ENCODE results near the gene MITF. TPM values are rescaled to one million over a fixed set of nuclear protein-coding genes. Genes with fewer than 3 reads are reported as not detected.

The MITF gene
- polyA plus RNA-seq, 1 of the 3 experiments (the other 2 are of a cell fraction): 1.7 TPM

- 91% methylated on average over 4 of the region's 4 CpGs for WGBS (ENCODE audit: low lambda C conversion rate)
- Histone ChIP-seq H3K9ac (no peak overlapping the region), H3K4me2 (no peak overlapping the region), H3K36me3 (replicated peaks in 1 of 2; ENCODE audit: control insufficient read depth in 1 of 2, insufficient read depth in 2 of 2, low read length in 1 of 2) (no peaks in the 10 kb centered on the region), H3K9me3 (no peaks in the 10 kb centered on the region), H4K20me1 (ENCODE audit: insufficient read depth) (no peaks in the 10 kb centered on the region), H2AFZ (ENCODE audit: low read depth) (no peak overlapping the region), H3K27ac (ENCODE audit: low read depth in 2 of 2, low read length in 1 of 2) (no peak overlapping the region), H3K27me3 (ENCODE audit: insufficient read depth) (no peaks in the 10 kb centered on the region), H3K4me3 (ENCODE audit: low read depth in 2 of 2, low read length in 1 of 2) (no peak overlapping the region), H3F3A (replicated peaks; ENCODE audit: insufficient read depth) (peaks cover 18% of the 10 kb centered on the region), H3K9me2 (no peaks in the 10 kb centered on the region), H3K4me1 (ENCODE audit: control insufficient read depth in 1 of 2, insufficient read depth in 2 of 2, low read depth in 1 of 2, low read length in 1 of 2) (peaks cover 4 to 10% of the 10 kb centered on the region in 2 experiments; a peak in 3 of 4 replicates), H3K79me2 (ENCODE audit: insufficient read depth) (no peaks in the 10 kb centered on the region)
- no peak for TF ChIP-seq CTCF (IDR thresholded peaks at IDR 0.05)
- TF ChIP-seq, protein P1, sequence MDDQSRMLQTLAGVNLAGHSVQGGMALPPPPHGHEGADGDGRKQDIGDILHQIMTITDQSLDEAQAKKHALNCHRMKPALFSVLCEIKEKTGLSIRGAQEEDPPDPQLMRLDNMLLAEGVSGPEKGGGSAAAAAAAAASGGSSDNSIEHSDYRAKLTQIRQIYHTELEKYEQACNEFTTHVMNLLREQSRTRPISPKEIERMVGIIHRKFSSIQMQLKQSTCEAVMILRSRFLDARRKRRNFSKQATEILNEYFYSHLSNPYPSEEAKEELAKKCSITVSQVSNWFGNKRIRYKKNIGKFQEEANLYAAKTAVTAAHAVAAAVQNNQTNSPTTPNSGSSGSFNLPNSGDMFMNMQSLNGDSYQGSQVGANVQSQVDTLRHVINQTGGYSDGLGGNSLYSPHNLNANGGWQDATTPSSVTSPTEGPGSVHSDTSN (IDR thresholded peaks at IDR 0.05): no peak
- TF ChIP-seq GABPA (IDR thresholded peaks at IDR 0.05; ENCODE audit: low read depth): no peak
- no peak for TF ChIP-seq CHD2 (IDR thresholded peaks at IDR 0.05; ENCODE audit: low read length, partially characterized antibody)
- DNase-seq: no peak
- ChIA-PET CTCF (interaction anchor here (1.0 to 1.3 kb wide), 2 partner anchors 10 to 11 kb away, joined by 3 to 4 read pairs; no protein-coding TSS in a partner anchor), POLR2A (no interaction called here)
Observed at GRCh38 chr3:69781593-69781992, 42.3 kb downstream of the MITF start.

DNA sequence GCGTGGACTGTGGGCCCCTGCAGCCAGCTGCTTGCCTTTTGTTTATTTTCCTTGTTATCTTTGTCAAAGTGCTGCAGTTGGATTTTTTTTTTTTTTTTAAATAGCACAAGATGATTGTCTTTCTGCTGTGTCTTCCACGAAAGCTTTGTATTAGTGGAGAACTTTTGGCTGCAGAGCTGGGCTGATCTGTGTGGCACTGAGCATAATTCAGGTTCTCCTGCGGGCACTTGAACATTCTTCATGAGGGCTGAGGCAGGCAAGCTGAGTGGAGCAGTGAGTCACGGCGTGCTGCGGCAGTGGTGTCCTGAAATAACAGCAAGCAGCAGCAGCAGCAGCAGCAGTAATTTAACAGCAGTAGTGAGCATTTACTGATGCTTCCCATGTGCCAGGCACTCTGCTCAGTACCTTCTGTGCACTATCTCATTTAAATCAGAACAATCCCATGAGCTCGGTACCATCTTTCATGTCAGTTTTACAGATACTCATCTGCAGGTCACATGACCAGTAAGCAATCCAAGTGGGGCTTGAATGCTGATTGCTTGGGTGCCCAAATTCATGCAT is 45.8 kb downstream of the MITF start:
- Histone ChIP-seq H3K9me3 (0 out of 2 replicates have a peak, but pooled peaks cover 4% of the 10 kb centered on the region), H3K27me3 (ENCODE audit: insufficient read depth) (no peaks in the 10 kb centered on the region), H3K4me3 (ENCODE audit: low read depth in 2 of 2, low read length in 1 of 2) (no peak overlapping the region), H3K36me3 (replicated peaks in 1 of 2; ENCODE audit: control insufficient read depth in 1 of 2, insufficient read depth in 2 of 2, low read length in 1 of 2) (no peaks in the 10 kb centered on the region), H4K20me1 (ENCODE audit: insufficient read depth) (no peaks in the 10 kb centered on the region), H3K9ac (no peak overlapping the region), H3K79me2 (ENCODE audit: insufficient read depth) (no peaks in the 10 kb centered on the region), H3F3A (replicated peaks; ENCODE audit: insufficient read depth) (peaks cover 21% of the 10 kb centered on the region), H3K4me1 (ENCODE audit: control insufficient read depth in 1 of 2, insufficient read depth in 2 of 2, low read depth in 1 of 2, low read length in 1 of 2) (peaks cover 10 to 13% of the 10 kb centered on the region in 2 experiments; a peak in 3 of 4 replicates), H2AFZ (ENCODE audit: low read depth) (no peak overlapping the region), H3K27ac (ENCODE audit: low read depth in 2 of 2, low read length in 1 of 2) (peak overlapping the region; percentile 43 to 60; a peak in 3 of 4 replicates), H3K4me2 (peak overlapping the region; percentile 56; the same call in 1 of the 2 replicates), H3K9me2 (no peaks in the 10 kb centered on the region)
- ChIA-PET POLR2A (no interaction called here), CTCF (interaction anchor here (1.0 to 1.4 kb wide), 2 partner anchors 14 to 94 kb away, joined by 3 to 5 read pairs; no protein-coding TSS in a partner anchor)
- DNase-seq: peak; percentile 11
- TF ChIP-seq GABPA (IDR thresholded peaks at IDR 0.05; ENCODE audit: low read depth) (no peak), TCF12 (IDR thresholded peaks at IDR 0.05) (peak; percentile 57), FOSL2 (IDR thresholded peaks at IDR 0.05; ENCODE audit: borderline replicate concordance, low read depth) (peak; percentile 78; the same call in 1 of the 2 replicates), EP300 (IDR thresholded peaks at IDR 0.05; ENCODE audit: borderline replicate concordance in 1 of 2, low read depth in 1 of 2, low read length in 1 of 2) (peak in 1 of 2 experiments; percentile 49; a peak in 1 of 4 replicates), RXRA (IDR thresholded peaks at IDR 0.05; ENCODE audit: borderline replicate concordance, low read depth) (no peak; the same call in 1 of the 2 replicates), RAD21 (IDR thresholded peaks at IDR 0.05; ENCODE audit: low read length) (no peak), GATA2 (CRISPR knock-in tag; IDR thresholded peaks at IDR 0.05) (0 out of 2 replicates have a peak, but pooled peaks have one; percentile 18), MEF2A (IDR thresholded peaks at IDR 0.05; ENCODE audit: borderline replicate concordance, low read depth) (no peak), FOXM1 (IDR thresholded peaks at IDR 0.05; ENCODE audit: low read depth) (no peak), USF1 (IDR thresholded peaks at IDR 0.05; ENCODE audit: borderline replicate concordance, low read depth) (peak; percentile 78), SIN3A (IDR thresholded peaks at IDR 0.05; ENCODE audit: borderline replicate concordance, low read depth, low read length) (no peak), YY1 (IDR thresholded peaks at IDR 0.05; ENCODE audit: low read depth) (no peak), CHD2 (IDR thresholded peaks at IDR 0.05; ENCODE audit: low read length, partially characterized antibody) (no peak), NFIC (IDR thresholded peaks at IDR 0.05; ENCODE audit: borderline replicate concordance) (peak; percentile 59), JUND (IDR thresholded peaks at IDR 0.05) (peak; percentile 76), TEAD4 (IDR thresholded peaks at IDR 0.05; ENCODE audit: borderline replicate concordance, insufficient read depth) (peak; percentile 51; the same call in 1 of the 2 replicates), CTCF (IDR thresholded peaks at IDR 0.05) (no peak)
- TF ChIP-seq, protein P1 (IDR thresholded peaks at IDR 0.05): peak; percentile 63
- TF ChIP-seq, protein P2, sequence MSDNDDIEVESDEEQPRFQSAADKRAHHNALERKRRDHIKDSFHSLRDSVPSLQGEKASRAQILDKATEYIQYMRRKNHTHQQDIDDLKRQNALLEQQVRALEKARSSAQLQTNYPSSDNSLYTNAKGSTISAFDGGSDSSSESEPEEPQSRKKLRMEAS (IDR thresholded peaks at IDR 0.05; ENCODE audit: low read depth): peak; percentile 70
- WGBS (ENCODE audit: low lambda C conversion rate): 19% methylated on average over 7 of the region's 7 CpGs
